Lung (tissue), 12 donors: Measurements from ENCODE around the gene NR5A1. TPM values are rescaled to one million over a fixed set of nuclear protein-coding genes. Genes with fewer than 3 reads are reported as not detected.

Experiments
- ATAC-seq: fragments of 200-7000 bp; cut with Tn5 transposase; one replicate; pipeline ENCODE4 v1.9.1; 2020; ENCODE audit warnings: moderate number of reproducible peaks; ENCODE audit not compliant: insufficient read depth, low FRiP score
- DNase-seq, 3 donors: peaks; one replicate each; pipeline ENCODE4 v3.0.0-alpha.2; 2013 to 2017
- H3K27ac ChIP-seq, 2 donors: one replicate each; pipeline ENCODE4 v1.5.1; 2013; ENCODE audit warnings: mild to moderate bottlenecking in 2 of 2, moderate library complexity in 2 of 2, control low read depth in 1 of 2, inconsistent platforms in 1 of 2, low read depth in 1 of 2, low read length in 1 of 2
- H3K27me3 ChIP-seq, 3 donors: one replicate each; pipeline ENCODE4 v1.5.1; 2013; ENCODE audit warnings: low read length in 2 of 3; ENCODE audit not compliant: control insufficient read depth in 3 of 3, insufficient read depth in 3 of 3
- H3K36me3 ChIP-seq, 4 donors: one replicate each; pipeline ENCODE4 v1.5.1; 2013; ENCODE audit warnings: low read length in 4 of 4, mild to moderate bottlenecking in 1 of 4, moderate library complexity in 1 of 4; ENCODE audit not compliant: control insufficient read depth in 4 of 4, insufficient read depth in 4 of 4
- H3K4me1 ChIP-seq, 5 donors: one replicate each; pipeline ENCODE4 v1.5.1; 2013; ENCODE audit warnings: low read length in 5 of 5, mild to moderate bottlenecking in 2 of 5, moderate library complexity in 1 of 5; ENCODE audit not compliant: control insufficient read depth in 5 of 5, insufficient read depth in 5 of 5
- H3K4me3 ChIP-seq: one replicate; pipeline ENCODE4 v1.5.1; 2013; ENCODE audit warnings: mild to moderate bottlenecking, control low read depth, moderate library complexity
- H3K9ac ChIP-seq, 2 donors: one replicate each; pipeline ENCODE4 v1.5.1; 2013; ENCODE audit warnings: low read length in 2 of 2, control low read depth in 1 of 2; ENCODE audit not compliant: insufficient read depth in 1 of 2
- H3K9me3 ChIP-seq, 4 donors: one replicate each; pipeline ENCODE4 v1.5.1; 2013; ENCODE audit warnings: low read length in 3 of 4, mild to moderate bottlenecking in 1 of 4, moderate library complexity in 1 of 4; ENCODE audit not compliant: control insufficient read depth in 4 of 4, insufficient read depth in 3 of 4
- CTCF ChIP-seq: IDR thresholded peaks from 2 replicates; pipeline ENCODE4 v1.5.1; 2012; ENCODE audit warnings: mild to moderate bottlenecking; ENCODE audit errors: control extremely low read depth, extremely low read depth
- WGBS, 2 donors: extraction: QIAGEN DNeasy Blood & Tissue Kit; methylation state at CpG; one replicate each; pipeline ENCODE4 v1.1.7; 2013; 5-methylcytosine and 5-hydroxymethylcytosine counted together
- polyA plus RNA-seq, 2 donors: library from polyadenylated mRNA; stranded (reverse); fragments of 200-250 nt; gene quantifications; one replicate each; pipeline ENCODE4 v1.2.1, GENCODE V29; 2013
- total RNA-seq, 2 donors: library from RNA; depleted of rRNA in 1 of 2; stranded (reverse); fragments of >200 nt in 1 of 2; gene quantifications; one replicate each; pipeline ENCODE4 v1.2.1, GENCODE V29; 2014 to 2021
- donor health status: control.
- donor health status: control.
- donor health status: Bipolar disorder and iron deficiency.
- donor health status: healthy.
- donor health status: DM: yes; HTN: yes; CAD: no.

NR5A1 gene
- total and polyA plus RNA-seq, 4 donors, result 0.02 to 0.37 (median 0.09) TPM; not detected in 1

DNA sequence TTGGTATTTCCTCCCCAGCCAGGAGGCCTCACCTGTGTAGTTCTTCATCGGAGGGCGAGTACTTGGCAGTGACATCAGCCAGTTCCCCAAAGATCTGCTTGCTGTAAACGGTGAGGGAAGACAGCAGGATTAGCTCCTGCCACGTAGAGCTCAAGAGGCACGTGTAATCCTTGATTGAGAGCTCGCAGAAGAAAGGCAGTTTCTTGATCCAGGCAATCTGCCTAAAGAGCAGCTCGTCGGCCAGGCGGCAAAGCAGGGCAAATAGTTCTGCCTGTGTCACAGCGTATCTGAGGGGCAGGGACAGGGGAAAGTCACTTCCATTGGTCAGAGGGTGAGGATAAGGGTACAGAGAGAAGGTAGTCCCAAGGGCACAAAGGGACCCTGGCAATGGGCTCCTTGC is 28.6 kb upstream of the NR5A1 start:
- 91 to 96% methylated on average over 10 of the region's 10 CpGs for WGBS, 2 donors
- no peak for TF ChIP-seq CTCF
- no peak for ATAC-seq

DNA sequence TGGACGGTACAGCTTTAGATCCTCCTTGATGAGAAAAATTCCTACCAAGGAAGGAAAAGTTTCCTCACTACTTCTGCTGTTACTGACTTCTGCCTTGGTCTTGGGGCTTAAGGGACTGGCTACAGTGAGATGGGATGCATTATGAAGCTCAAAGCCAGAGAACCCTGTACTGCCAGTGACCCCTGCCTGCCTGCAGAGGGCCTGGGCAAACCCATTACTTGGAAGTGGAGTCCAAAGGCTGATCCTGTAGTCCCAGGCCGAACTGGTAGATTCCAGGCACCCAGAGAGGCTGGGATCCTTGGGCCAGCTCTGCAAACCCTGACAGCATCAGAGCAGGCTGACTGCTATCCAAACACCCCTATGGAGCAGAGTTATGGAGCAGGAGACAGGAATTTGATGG is 25.7 kb upstream of the NR5A1 start:
- Histone ChIP-seq H3K27me3 (no peaks in the 10 kb centered on the region), H3K4me1 (peaks cover 0 to 3% (median 0%) of the 10 kb centered on the region in 5 donors), H3K9me3 (peaks cover 0 to 2% (median 0%) of the 10 kb centered on the region in 4 donors), H3K27ac (no peak overlapping the region), H3K9ac (no peak overlapping the region), H3K4me3 (no peak overlapping the region), H3K36me3 (peaks cover 0 to 3% (median 0%) of the 10 kb centered on the region in 4 donors)
- 92 to 94% methylated on average over 2 of the region's 2 CpGs for WGBS, 2 donors
- DNase-seq, result no peak
- no peak for TF ChIP-seq CTCF
- no peak for ATAC-seq

More for the DNA sequence above, 28.6 kb upstream of the NR5A1 start:
- Histone ChIP-seq H3K27ac (no peak overlapping the region), H3K36me3 (peaks cover 0 to 3% (median 0%) of the 10 kb centered on the region in 4 donors), H3K4me1 (peaks cover 0 to 3% (median 0%) of the 10 kb centered on the region in 5 donors), H3K27me3 (no peaks in the 10 kb centered on the region), H3K4me3 (no peak overlapping the region), H3K9ac (no peak overlapping the region), H3K9me3 (no peaks in the 10 kb centered on the region)
- DNase-seq, result no peak

- peaks cover 0 to 3% (median 0%) of the 10 kb centered on the region in 4 donors for H3K36me3 ChIP-seq
- H3K27ac ChIP-seq, result no peak overlapping the region
- TF ChIP-seq CTCF, result no peak
- no peaks in the 10 kb centered on the region for H3K27me3 ChIP-seq
- no peak for DNase-seq
- no peaks in the 10 kb centered on the region for H3K4me1 ChIP-seq
- no peak overlapping the region for H3K9ac ChIP-seq
- no peak overlapping the region for H3K4me3 ChIP-seq
- H3K9me3 ChIP-seq, result peaks cover 0 to 3% (median 0%) of the 10 kb centered on the region in 4 donors
- ATAC-seq, result no peak
- 94 to 98% methylated on average over 2 of the region's 2 CpGs for WGBS, 2 donors
Measured at GRCh38 chr9:124531115-124531514, 23.9 kb upstream of the NR5A1 start.

DNA sequence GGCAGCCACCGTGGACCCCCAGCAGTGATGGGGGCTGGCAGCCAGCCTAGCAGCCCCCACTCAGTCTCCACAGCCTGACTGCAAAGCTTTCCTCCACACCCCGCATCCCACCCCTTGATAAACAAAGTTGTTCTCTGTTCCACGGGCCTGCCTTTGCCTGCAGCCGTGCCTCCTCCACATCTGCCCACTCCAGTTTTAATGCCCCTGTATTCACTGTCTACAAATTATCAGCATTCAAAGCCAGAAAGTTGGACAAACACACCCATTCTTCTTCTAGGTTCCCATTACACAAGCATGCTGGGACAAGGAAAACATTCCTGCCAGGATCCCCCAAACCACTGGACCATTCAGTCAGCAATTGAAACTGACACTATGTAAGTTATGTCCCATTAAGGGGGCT is 23.0 kb upstream of the NR5A1 start:
- Histone ChIP-seq H3K27me3 (no peaks in the 10 kb centered on the region), H3K4me1 (no peaks in the 10 kb centered on the region), H3K4me3 (no peak overlapping the region), H3K27ac (no peak overlapping the region), H3K9ac (no peak overlapping the region), H3K9me3 (peaks cover 0 to 3% (median 0%) of the 10 kb centered on the region in 4 donors), H3K36me3 (no peaks in the 10 kb centered on the region)
- DNase-seq (no peak), ATAC-seq (no peak)
- 77 to 88% methylated on average over 4 of the region's 4 CpGs for whole genome bisulfite sequencing, 2 donors
- no peak for TF ChIP-seq CTCF
